CD14-positive monocyte (primary cell): ENCODE measurements around the gene ARL4C. TPM values are rescaled to one million over a fixed set of nuclear protein-coding genes. Genes with fewer than 3 reads are reported as not detected.

ENCODE experiments used
- DNase-seq, 3 donors: peaks; one replicate each; pipeline ENCODE4 v3.0.0-alpha.2; 2011 to 2022
- H2AFZ ChIP-seq: 2 replicates; pipeline ENCODE4 v1.6.0; 2012; ENCODE audit warnings: mild to moderate bottlenecking, low read depth, low read length, inconsistent platforms; ENCODE audit not compliant: insufficient read depth, poor library complexity, severe bottlenecking
- H3K27ac ChIP-seq, 2 donors: 1 replicate in 1 of 2; 2 replicates in 1 of 2; pipeline ENCODE4 v1.5.1; 2012 to 2013; ENCODE audit warnings: low read length in 2 of 2, control low read depth in 1 of 2, inconsistent platforms in 1 of 2, low read depth in 1 of 2, mild to moderate bottlenecking in 1 of 2
- H3K27me3 ChIP-seq, 2 donors: one replicate each; pipeline versions ENCODE4 v1.6.0 to v1.6.1; 2011 to 2013; ENCODE audit warnings: low read length in 2 of 2; ENCODE audit not compliant: control insufficient read depth in 2 of 2, insufficient read depth in 2 of 2
- H3K36me3 ChIP-seq, 2 donors: replicated peaks in 1 of 2; 1 replicate in 1 of 2; 2 replicates in 1 of 2; pipeline versions ENCODE4 v1.5.1 to v1.6.1; 2012 to 2013; ENCODE audit warnings: low read length in 2 of 2, control low read depth in 1 of 2, inconsistent platforms in 1 of 2, mild to moderate bottlenecking in 1 of 2; ENCODE audit not compliant: insufficient read depth in 2 of 2, control insufficient read depth in 1 of 2
- H3K4me1 ChIP-seq, 2 donors: 1 replicate in 1 of 2; 2 replicates in 1 of 2; pipeline versions ENCODE4 v1.5.1 to v1.6.1; 2012 to 2013; ENCODE audit warnings: low read length in 2 of 2, control low read depth in 1 of 2, inconsistent platforms in 1 of 2, mild to moderate bottlenecking in 1 of 2, moderate library complexity in 1 of 2; ENCODE audit not compliant: insufficient read depth in 2 of 2, control insufficient read depth in 1 of 2
- H3K4me2 ChIP-seq: replicated peaks from 2 replicates; pipeline ENCODE3; 2012; ENCODE audit warnings: low read length, moderate library complexity, mild to moderate bottlenecking; ENCODE audit not compliant: poor library complexity, severe bottlenecking; ENCODE audit errors: extremely low read depth
- H3K4me3 ChIP-seq, 3 experiments: fragments of 200-600 bp in 1 of 3; sonication (generic) in 1 of 3; replicated peaks in 1 of 3; 1 replicate in 2 of 3; 2 replicates in 1 of 3; pipeline ENCODE4 v1.5.1; 2011 to 2013; ENCODE audit warnings: low read length in 3 of 3, mild to moderate bottlenecking in 3 of 3, control low read depth in 2 of 3, low read depth in 2 of 3, inconsistent platforms in 1 of 3, moderate library complexity in 1 of 3
- H3K79me2 ChIP-seq: 2 replicates; pipeline ENCODE4 v1.6.0; 2012; ENCODE audit warnings: mild to moderate bottlenecking, control low read depth, inconsistent platforms, low read length, moderate library complexity; ENCODE audit not compliant: insufficient read depth
- H3K9ac ChIP-seq: 2 replicates; pipeline ENCODE4 v1.6.0; 2017; ENCODE audit warnings: low read length, mild to moderate bottlenecking; ENCODE audit not compliant: insufficient read depth, poor library complexity, severe bottlenecking
- H3K9me3 ChIP-seq, 2 donors: replicated peaks in 1 of 2; 1 replicate in 1 of 2; 2 replicates in 1 of 2; pipeline versions ENCODE4 v1.5.1 to v1.6.1; 2012 to 2013; ENCODE audit warnings: low read length in 2 of 2, control low read depth in 1 of 2; ENCODE audit not compliant: control insufficient read depth in 1 of 2, insufficient read depth in 1 of 2
- H4K20me1 ChIP-seq: 2 replicates; pipeline ENCODE4 v1.6.0; 2012; ENCODE audit warnings: mild to moderate bottlenecking, low read length, control low read depth, moderate library complexity; ENCODE audit not compliant: insufficient read depth
- H3K27ac Mint-ChIP-seq, 7 donors: one replicate each; pipeline ENCODE4 v1.8.0; 2020; ENCODE audit warnings: mild to moderate bottlenecking in 7 of 7, mixed read lengths in 7 of 7, moderate library complexity in 6 of 7, inconsistent platforms in 2 of 7
- H3K27me3 Mint-ChIP-seq, 3 donors: one replicate each; pipeline ENCODE4 v1.8.0; 2021 to 2022; ENCODE audit warnings: low read depth in 3 of 3, mild to moderate bottlenecking in 3 of 3, mixed read lengths in 3 of 3, moderate library complexity in 3 of 3, inconsistent platforms in 1 of 3
- H3K36me3 Mint-ChIP-seq, 2 donors: one replicate each; pipeline ENCODE4 v1.8.0; 2020; ENCODE audit warnings: mixed read lengths in 2 of 2, inconsistent platforms in 1 of 2, mild to moderate bottlenecking in 1 of 2
- H3K4me1 Mint-ChIP-seq: one replicate; pipeline ENCODE4 v1.8.0; 2020; ENCODE audit warnings: mild to moderate bottlenecking, mixed read lengths
- H3K4me3 Mint-ChIP-seq, 2 donors: one replicate each; pipeline ENCODE4 v1.8.0; 2020; ENCODE audit warnings: mild to moderate bottlenecking in 2 of 2, mixed read lengths in 2 of 2, moderate library complexity in 1 of 2
- H3K9me3 Mint-ChIP-seq, 7 donors: one replicate each; pipeline ENCODE4 v1.8.0; 2020 to 2022; ENCODE audit warnings: mixed read lengths in 7 of 7, mild to moderate bottlenecking in 6 of 7, moderate library complexity in 6 of 7, inconsistent platforms in 2 of 7
- CTCF ChIP-seq: fragments of 200-600 bp; IDR thresholded peaks from one replicate; pipeline ENCODE4 v1.8.0; 2022; ENCODE audit warnings: antibody characterized with exemption, mild to moderate bottlenecking
- WGBS: methylation state at CpG from one replicate; pipeline ENCODE4 v1.1.5; 2013; ENCODE audit warnings: missing lambda C conversion rate; ENCODE audit not compliant: insufficient coverage; 5-methylcytosine and 5-hydroxymethylcytosine counted together
- intact Hi-C, 2 donors: fragments of 100-400 bp; cut with micrococcal nuclease; formaldehyde crosslinking; loops; one replicate each; pipeline versions ENCODE4 v1.15.0 to v1.15.1; 2023
- polyA plus RNA-seq, 3 donors: library from polyadenylated mRNA; depleted of rRNA in 1 of 3; unstranded in 2 of 3; stranded (reverse) in 1 of 3; fragments of 300-500 nt in 2 of 3; fragments of >200 nt in 1 of 3; fragmentation: Illumina TruSeq in 2 of 3; gene quantifications; 1 replicate in 2 of 3; 2 replicates in 1 of 3; pipeline ENCODE4 v1.2.3, GENCODE V29; 2012 to 2021

ARL4C gene
- polyA plus RNA-seq, 3 donors: 4.0 to 90.9 (median 6.4) TPM

GRCh38 chr2:234542742-234543141 lies 45.9 kb upstream of the ARL4C start:
- H3K4me3 Mint-ChIP-seq: no peak overlapping the region

GRCh38 chr2:234537929-234538328 lies 41.0 kb upstream of the ARL4C start:
- H3K4me1 ChIP-seq: no peaks in the 10 kb centered on the region
- no peaks in the 10 kb centered on the region for H4K20me1 ChIP-seq
- Mint-ChIP-seq H3K4me1 (no peaks in the 10 kb centered on the region), H3K4me3 (no peak overlapping the region), H3K27me3 (peaks cover 6 to 10% (median 6%) of the 10 kb centered on the region in 3 donors), H3K9me3 (peaks cover 0 to 6% (median 4%) of the 10 kb centered on the region in 7 donors), H3K27ac (no peak overlapping the region), H3K36me3 (no peaks in the 10 kb centered on the region)
- no peaks in the 10 kb centered on the region for H3K27me3 ChIP-seq
- no peak for TF ChIP-seq CTCF
- WGBS: 85% methylated on average over 2 of the region's 4 CpGs
- no peak overlapping the region for H3K4me2 ChIP-seq
- H3K9ac ChIP-seq: no peak overlapping the region
- no peaks in the 10 kb centered on the region for H3K79me2 ChIP-seq
- peaks cover 5% of the 10 kb centered on the region in 2 donors for H3K9me3 ChIP-seq
- no peak overlapping the region for H3K4me3 ChIP-seq
- DNase-seq: no peak
- H3K36me3 ChIP-seq: no peaks in the 10 kb centered on the region
- no peak overlapping the region for H2AFZ ChIP-seq
- no peak overlapping the region for H3K27ac ChIP-seq
- intact Hi-C loops: no loop called here

More at GRCh38 chr2:234542742-234543141, 45.9 kb upstream of the ARL4C start:
- H3K36me3 ChIP-seq: no peaks in the 10 kb centered on the region
- Mint-ChIP-seq H3K36me3 (no peaks in the 10 kb centered on the region), H3K27ac (no peak overlapping the region), H3K9me3 (peaks cover 0 to 5% (median 4%) of the 10 kb centered on the region in 7 donors), H3K27me3 (peaks cover 13 to 14% (median 13%) of the 10 kb centered on the region in 3 donors), H3K4me1 (no peaks in the 10 kb centered on the region)
- no peak overlapping the region for H3K27ac ChIP-seq
- H3K27me3 ChIP-seq: peaks cover 0 to 6% of the 10 kb centered on the region in 2 donors
- no peak overlapping the region for H3K4me2 ChIP-seq
- no peak for TF ChIP-seq CTCF
- no peaks in the 10 kb centered on the region for H3K4me1 ChIP-seq
- H3K9me3 ChIP-seq: peaks cover 5% of the 10 kb centered on the region in 2 donors
- H4K20me1 ChIP-seq: no peaks in the 10 kb centered on the region
- H3K4me3 ChIP-seq: no peak overlapping the region
- no peak for DNase-seq
- intact Hi-C loops: no loop called here
- WGBS: 88% methylated on average over 10 of the region's 11 CpGs
- no peak overlapping the region for H2AFZ ChIP-seq
- no peak overlapping the region for H3K9ac ChIP-seq
- H3K79me2 ChIP-seq: no peaks in the 10 kb centered on the region
